Nephron (organoid): Measurements from ENCODE around the gene ZNF467.

Experiments used
- H3K27ac Mint-ChIP-seq, 3 experiments: 2 replicates each; pipeline ENCODE4 v1.8.0; 2020; ENCODE audit warnings: mixed read lengths in 3 of 3, mild to moderate bottlenecking in 2 of 3, moderate library complexity in 1 of 3
- H3K27me3 Mint-ChIP-seq: 2 replicates; pipeline ENCODE4 v1.8.0; 2021; ENCODE audit warnings: low read depth, mild to moderate bottlenecking, moderate library complexity, mixed read lengths
- H3K36me3 Mint-ChIP-seq: 2 replicates; pipeline ENCODE4 v1.8.0; 2020; ENCODE audit warnings: low read depth, mixed read lengths
- H3K4me1 Mint-ChIP-seq: 2 replicates; pipeline ENCODE4 v1.8.0; 2020; ENCODE audit warnings: mixed read lengths
- H3K4me3 Mint-ChIP-seq, 3 experiments: 2 replicates each; pipeline ENCODE4 v1.8.0; 2020; ENCODE audit warnings: mild to moderate bottlenecking in 3 of 3, mixed read lengths in 3 of 3, moderate library complexity in 2 of 3
- H3K9me3 Mint-ChIP-seq: 2 replicates; pipeline ENCODE4 v1.8.0; 2020; ENCODE audit warnings: mixed read lengths
- TF ChIP-seq, protein P1 (sequence below), 3 experiments: fragments of 200-600 bp; sonication (generic); IDR thresholded peaks; one replicate each; pipeline ENCODE4 v1.5.0; 2021; ENCODE audit warnings: antibody characterized with exemption in 3 of 3; ENCODE audit not compliant: unreplicated experiment in 3 of 3

Gene ZNF467

DNA sequence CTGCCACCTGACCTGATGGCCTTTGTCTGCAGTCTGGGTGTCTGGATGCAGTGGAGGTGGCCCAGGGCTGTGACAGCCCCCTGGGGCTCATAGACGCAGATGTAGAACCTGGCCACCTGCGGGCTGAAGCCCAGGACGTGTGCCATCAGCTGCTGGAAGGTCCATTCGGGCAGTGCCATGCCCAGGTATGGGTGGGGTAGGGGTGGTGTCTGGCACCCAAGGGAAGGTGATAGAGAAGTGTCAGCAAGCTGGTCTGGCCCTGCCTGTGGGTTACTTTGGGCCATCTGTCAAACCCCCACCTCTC lies 6.1 kb upstream of the ZNF467 start:
- Mint-ChIP-seq H3K9me3 (no peaks in the 10 kb centered on the region), H3K4me3 (no peak overlapping the region), H3K4me1 (peaks cover 14% of the 10 kb centered on the region), H3K27me3 (no peaks in the 10 kb centered on the region), H3K27ac (no peak overlapping the region), H3K36me3 (no peaks in the 10 kb centered on the region)
- TF ChIP-seq, protein P1, sequence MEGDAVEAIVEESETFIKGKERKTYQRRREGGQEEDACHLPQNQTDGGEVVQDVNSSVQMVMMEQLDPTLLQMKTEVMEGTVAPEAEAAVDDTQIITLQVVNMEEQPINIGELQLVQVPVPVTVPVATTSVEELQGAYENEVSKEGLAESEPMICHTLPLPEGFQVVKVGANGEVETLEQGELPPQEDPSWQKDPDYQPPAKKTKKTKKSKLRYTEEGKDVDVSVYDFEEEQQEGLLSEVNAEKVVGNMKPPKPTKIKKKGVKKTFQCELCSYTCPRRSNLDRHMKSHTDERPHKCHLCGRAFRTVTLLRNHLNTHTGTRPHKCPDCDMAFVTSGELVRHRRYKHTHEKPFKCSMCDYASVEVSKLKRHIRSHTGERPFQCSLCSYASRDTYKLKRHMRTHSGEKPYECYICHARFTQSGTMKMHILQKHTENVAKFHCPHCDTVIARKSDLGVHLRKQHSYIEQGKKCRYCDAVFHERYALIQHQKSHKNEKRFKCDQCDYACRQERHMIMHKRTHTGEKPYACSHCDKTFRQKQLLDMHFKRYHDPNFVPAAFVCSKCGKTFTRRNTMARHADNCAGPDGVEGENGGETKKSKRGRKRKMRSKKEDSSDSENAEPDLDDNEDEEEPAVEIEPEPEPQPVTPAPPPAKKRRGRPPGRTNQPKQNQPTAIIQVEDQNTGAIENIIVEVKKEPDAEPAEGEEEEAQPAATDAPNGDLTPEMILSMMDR (IDR thresholded peaks at IDR 0.05; ENCODE audit: unreplicated experiment in 3 of 3): no peak

DNA sequence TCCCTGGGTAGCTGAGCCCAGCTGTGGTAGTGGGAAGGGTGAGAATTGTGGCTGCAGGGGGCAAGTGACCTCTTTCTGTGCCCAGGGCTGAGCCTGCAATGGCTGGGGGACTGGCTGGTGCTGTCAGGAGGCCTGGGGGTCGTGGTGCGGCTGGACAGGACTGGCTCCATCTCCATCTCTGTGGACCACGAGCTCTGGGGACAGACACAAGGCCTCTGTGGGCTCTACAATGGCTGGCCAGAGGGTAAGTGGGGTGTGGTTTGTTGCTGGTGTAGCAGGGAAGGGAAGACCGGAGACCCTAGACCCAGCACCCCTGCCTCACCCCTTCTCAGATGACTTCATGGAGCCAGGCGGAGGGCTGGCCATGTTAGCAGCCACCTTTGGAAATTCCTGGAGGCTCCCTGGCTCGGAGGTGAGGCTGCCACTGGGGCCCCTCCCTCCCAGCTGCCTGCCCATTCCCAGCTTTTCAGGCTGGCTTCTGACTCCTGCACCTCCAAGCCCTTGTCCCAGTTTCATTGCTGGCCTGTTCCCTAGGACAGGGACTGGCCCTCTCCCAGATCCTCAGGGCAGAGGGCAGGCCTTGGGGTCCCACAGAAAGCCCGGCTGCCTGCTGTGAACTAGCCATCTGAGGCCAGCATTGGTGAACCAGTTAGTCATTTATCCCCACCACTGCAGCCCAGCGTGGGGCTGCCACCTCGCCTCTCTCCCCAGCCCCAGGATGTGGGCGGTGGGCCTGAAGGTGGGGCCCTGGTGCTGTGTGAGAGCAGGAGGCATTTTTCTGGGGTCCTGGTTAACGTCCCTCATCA lies 5.5 kb upstream of the ZNF467 start:
- peak overlapping the region in 2 of 3 experiments; percentile 48 to 50 for H3K27ac Mint-ChIP-seq
- H3K4me3 Mint-ChIP-seq: no peak overlapping the region
- TF ChIP-seq, protein P1 (IDR thresholded peaks at IDR 0.05; ENCODE audit: unreplicated experiment in 3 of 3): no peak
- H3K36me3 Mint-ChIP-seq: no peaks in the 10 kb centered on the region
- H3K9me3 Mint-ChIP-seq: no peaks in the 10 kb centered on the region
- no peaks in the 10 kb centered on the region for H3K27me3 Mint-ChIP-seq
- H3K4me1 Mint-ChIP-seq: peaks cover 19% of the 10 kb centered on the region

DNA sequence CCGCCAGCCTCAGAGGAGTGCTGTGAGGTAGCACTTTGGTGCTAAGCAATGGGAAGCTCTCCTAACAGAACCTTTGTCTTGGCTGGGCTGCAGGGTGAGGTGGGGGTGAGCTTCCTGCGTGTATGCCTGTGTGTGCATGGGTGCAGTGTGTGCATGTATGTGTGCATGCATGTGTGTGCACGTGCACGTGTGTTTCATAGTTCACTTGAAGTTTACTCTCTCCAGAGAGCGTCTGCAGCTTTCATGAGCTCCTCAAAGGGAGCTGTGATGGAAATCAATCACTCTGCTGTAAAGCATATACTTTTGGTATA lies 4.9 kb upstream of the ZNF467 start:
- Mint-ChIP-seq H3K4me3 (peak overlapping the region in 1 of 3 experiments; percentile 62), H3K9me3 (no peaks in the 10 kb centered on the region), H3K36me3 (no peaks in the 10 kb centered on the region), H3K4me1 (peaks cover 19% of the 10 kb centered on the region), H3K27me3 (no peaks in the 10 kb centered on the region), H3K27ac (peak overlapping the region in 2 of 3 experiments; percentile 48 to 50)
- TF ChIP-seq, protein P1 (IDR thresholded peaks at IDR 0.05; ENCODE audit: unreplicated experiment in 3 of 3): no peak

DNA sequence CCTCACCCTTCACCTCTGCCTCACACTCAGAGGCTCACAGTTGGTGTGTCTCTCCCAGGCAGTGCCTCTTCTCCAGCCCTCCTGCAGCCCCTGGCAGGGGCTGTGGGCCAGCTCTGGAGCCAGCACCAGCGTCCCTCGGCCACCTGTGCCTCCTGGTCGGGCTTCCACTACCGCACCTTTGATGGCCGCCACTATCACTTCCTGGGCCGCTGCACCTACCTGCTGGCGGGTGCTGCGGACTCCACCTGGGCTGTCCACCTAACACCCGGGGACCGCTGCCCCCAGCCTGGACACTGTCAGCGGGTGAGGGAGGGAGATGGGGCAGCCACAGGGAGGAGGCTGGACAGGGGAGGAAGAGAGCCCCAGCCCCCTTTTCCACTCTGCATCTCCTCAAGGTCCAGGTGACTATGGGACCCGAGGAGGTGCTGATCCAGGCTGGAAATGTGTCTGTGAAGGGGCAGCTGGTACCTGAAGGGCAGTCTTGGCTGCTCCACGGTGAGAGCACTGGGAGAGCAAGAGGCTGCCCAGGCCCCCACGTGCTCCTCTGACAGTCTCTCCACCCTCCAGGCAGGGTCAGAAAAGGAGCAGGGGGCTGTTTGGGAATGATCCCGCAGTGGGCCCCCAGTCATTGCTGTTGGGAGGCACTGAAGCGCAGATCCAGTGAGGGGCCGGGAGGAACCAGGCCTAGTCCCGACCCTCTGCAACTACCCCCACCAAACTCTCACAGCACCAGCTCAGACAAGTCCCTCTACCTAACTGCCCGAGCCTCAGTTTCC lies 4.4 kb upstream of the ZNF467 start:
- H3K4me1 Mint-ChIP-seq: peaks cover 19% of the 10 kb centered on the region
- TF ChIP-seq, protein P1 (IDR thresholded peaks at IDR 0.05; ENCODE audit: unreplicated experiment in 3 of 3): no peak
- H3K27ac Mint-ChIP-seq: peak overlapping the region in 1 of 3 experiments; percentile 41
- H3K27me3 Mint-ChIP-seq: no peaks in the 10 kb centered on the region
- H3K9me3 Mint-ChIP-seq: no peaks in the 10 kb centered on the region
- H3K36me3 Mint-ChIP-seq: no peaks in the 10 kb centered on the region
- peak overlapping the region in 1 of 3 experiments; percentile 24 for H3K4me3 Mint-ChIP-seq

DNA sequence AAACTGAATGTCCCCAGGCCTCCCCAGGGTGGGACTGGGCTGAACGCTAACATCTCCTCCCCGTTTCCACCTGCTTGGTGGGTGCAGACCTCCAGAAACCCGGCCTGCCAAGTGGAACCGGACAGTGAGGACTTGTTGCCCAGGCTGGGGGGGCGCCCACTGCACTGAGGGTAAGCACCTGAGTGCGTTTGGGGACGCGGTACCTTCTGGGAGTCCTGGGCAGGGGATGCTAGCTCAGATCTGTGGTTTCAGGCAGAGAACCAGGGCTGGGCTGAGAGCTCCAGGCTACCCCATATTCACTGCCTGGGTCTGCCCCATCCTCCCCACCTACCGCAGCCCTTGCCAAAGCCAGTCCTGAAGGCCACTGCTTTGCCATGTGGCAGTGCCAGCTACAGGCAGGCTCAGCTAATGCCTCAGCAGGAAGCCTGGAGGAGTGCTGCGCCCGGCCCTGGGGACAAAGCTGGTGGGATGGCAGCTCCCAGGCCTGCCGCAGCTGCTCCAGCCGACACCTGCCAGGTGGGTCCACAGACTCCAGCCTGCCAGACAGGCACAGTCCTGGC lies 3.5 kb upstream of the ZNF467 start:
- Mint-ChIP-seq H3K36me3 (no peaks in the 10 kb centered on the region), H3K27ac (no peak overlapping the region), H3K4me3 (no peak overlapping the region), H3K9me3 (no peaks in the 10 kb centered on the region), H3K27me3 (no peaks in the 10 kb centered on the region), H3K4me1 (peaks cover 19% of the 10 kb centered on the region)
- TF ChIP-seq, protein P1 (IDR thresholded peaks at IDR 0.05; ENCODE audit: unreplicated experiment in 3 of 3): no peak
